NOMO-1 treated with dmso at 0.1 percent for 144 hours (cell line): ENCODE results near the gene PDIA6.

ENCODE experiments used
- DNase-seq: peaks from one replicate; lab custom pipeline; 2025; ENCODE audit not compliant: unreplicated experiment; lab: John Stamatoyannopoulos, UW

PDIA6 gene

GRCh38 chr2:10765461-10765860 lies 47.1 kb downstream of the PDIA6 start:
- DNase-seq, result no peak

- DNase-seq, result no peak
These were observed 47.7 kb downstream of the PDIA6 start for GRCh38 chr2:10764896-10765295.

DNA sequence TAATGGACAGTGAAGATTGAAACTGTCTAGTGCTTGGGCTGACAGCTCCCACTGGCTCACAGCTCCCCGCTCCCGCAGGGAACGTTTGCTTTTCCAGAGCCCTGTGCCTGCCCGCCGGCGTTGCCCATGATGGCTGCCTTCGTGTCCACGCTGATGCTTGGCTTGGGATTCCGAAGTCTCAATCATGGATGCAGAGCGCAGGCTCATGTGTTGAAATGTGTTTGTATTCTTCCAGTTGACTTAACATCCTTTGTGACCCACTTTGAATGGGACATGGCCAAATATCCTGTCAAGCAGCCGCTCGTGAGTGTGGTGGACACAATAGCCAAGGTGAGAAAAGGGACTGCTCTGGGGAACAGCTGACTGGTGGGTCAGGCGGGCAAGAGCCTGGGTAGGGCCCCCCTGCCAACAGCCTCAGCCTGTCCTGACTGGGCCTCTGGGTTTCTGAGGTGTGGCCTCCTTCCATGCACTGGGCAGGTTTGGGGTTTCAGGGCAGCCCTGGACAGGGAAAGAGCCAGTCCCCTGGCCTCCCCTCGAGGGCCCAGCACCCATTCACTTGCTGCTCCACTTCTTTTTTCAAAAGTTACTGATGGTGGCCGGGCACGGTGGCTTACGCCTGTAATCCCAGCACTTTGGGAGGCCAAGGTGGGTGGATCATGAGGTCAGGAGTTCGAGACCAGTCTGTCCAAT lies 48.3 kb downstream of the PDIA6 start:
- DNase-seq, result no peak

GRCh38 chr2:10763461-10763800 lies 49.2 kb downstream of the PDIA6 start:
- no peak for DNase-seq

DNA sequence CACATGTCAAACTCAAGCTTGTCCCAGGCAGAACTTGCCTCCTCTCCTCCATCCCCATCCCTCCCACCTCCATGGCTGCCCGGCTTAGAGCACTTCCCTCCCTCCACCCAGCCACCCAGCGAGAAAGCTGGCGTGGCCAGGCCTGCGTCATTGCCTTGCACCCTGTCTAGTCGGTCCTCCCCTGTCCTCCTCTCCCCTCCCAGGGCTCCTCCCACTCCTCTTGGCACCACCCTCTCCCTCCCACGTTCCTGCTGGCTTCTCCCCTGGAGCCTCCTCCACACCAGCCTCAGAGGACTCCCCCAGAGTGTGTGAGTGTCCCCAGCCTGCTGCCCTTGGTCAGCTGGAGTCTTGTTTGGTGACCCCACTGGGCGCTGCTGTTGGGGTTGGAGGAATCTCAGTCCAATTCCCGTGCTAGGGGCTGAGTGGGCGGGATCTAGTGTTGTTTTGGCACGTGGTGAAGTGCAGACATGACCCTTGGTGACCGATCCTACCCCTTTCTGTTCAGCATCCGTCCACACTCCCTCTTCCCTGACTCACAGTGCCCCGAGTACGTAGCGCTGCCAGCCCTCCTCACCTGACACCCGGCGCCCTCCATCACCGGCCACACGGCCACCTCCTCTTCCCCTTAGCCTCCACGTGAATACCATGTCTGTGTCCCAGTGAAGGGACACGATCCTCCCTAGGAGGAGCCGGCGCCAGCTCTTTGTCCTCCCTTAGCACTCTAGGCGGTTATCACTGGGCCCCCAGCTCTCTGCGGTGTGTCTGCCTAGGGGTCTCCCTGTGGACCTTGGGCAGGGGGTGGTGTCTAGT lies 49.7 kb downstream of the PDIA6 start:
- DNase-seq, result no peak

GRCh38 chr2:10761591-10761990 lies 51.0 kb downstream of the PDIA6 start:
- DNase-seq, result no peak

- DNase-seq, result no peak
These were observed 51.6 kb downstream of the PDIA6 start for GRCh38 chr2:10760794-10761504.

- no peak for DNase-seq
These were observed 53.4 kb downstream of the PDIA6 start for GRCh38 chr2:10759151-10759714.

GRCh38 chr2:10757814-10758286 lies 54.7 kb downstream of the PDIA6 start:
- DNase-seq, result no peak

DNA sequence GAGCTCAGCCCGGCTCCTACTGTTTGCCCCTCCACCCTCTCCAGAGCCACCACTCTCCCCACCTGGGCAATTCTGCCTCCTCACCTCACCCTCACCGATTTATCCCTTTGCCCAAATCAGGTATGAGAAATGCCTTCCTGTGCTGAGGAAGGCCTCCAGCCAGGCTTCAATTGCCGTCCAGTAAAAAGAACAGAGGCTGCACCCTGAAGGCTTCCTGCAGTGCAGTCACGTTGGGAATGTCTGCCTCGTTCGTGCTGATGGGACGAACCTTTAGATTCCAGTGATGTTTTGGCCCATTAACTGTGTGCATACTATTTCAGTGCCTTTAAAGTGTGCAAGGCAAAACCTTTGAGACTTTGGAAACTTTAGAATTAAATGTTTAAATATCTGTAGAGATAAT lies 57.0 kb downstream of the PDIA6 start:
- no peak for DNase-seq

DNA sequence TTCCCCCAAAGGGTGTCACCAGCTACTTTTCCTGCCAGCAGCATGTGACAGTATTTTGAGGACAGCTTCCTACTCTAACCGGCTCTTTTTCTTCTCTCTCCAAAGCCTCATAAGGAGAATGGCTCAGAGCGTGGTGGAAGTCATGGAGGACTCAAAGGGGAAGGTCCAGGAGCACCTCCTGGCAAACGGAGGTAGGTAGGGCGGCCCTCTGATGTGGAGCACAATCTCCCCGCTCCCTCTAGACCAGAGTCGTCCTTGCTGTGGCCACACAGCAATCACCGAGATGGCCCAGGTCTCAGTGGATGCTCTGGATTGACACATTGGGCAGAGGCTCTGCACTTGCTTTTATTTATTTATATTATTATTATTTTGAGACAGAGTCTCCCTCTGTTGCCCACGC lies 58.7 kb downstream of the PDIA6 start:
- DNase-seq, result no peak

DNA sequence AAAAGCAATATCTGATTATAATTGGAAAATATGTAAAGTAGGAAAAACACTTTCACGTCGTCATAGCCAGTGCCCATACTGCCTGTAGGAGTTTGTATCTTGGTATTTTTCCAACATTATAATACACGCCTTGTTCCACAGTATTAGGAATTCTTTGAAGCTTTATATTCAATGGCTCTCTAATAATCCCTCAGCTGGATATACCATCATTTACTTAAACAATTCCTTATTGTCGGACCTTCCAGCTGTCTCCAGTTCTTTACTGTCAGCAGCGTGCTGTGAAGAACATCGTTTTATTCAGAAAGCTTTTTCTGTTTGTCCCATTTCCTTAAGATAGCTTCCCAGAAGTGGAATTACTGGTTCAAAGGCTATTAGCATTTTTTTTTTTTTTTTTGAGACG lies 59.4 kb downstream of the PDIA6 start:
- no peak for DNase-seq

DNA sequence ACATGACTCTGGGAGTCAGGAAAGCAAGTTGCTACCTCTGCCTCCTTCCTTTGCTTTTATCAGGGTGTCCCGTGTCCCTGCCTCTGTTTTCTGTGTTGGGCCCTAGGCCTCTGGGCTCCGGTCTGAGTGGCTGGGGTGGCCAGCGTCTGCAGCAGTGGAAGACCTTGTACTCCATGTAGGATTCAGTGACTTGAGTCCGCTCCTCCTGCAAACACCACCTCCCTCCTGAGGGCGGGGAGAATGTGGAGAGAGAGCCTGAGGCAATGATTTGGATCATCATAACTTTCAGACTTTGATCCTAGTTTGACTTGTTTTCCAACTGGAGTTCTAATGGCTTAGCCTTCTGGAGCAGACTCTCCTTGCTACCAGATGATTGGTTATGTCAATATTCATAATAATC lies 60.3 kb downstream of the PDIA6 start:
- no peak for DNase-seq

GRCh38 chr2:10750610-10751009 lies 62.0 kb downstream of the PDIA6 start:
- DNase-seq, result peak; percentile 38

DNA sequence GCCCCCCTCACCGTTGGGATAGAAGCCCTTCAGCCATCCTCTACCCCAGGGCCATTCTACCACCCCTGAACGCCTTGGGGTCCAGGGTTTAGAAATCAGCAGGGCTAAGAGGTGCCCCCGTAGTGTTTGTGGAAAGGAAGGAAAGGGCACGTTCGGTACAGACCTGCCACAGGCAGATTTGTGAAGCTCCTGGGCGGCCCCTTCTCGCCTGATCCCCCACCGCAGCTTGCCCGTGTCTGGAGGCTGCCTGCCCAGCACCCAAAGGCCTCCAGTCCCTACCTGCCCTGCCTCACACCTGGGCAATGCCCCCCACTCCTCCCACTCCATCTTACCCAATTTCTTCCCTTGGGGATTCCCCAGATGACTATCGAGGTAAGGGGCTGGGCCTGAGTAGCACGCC lies 69.9 kb downstream of the PDIA6 start:
- DNase-seq, result no peak

DNA sequence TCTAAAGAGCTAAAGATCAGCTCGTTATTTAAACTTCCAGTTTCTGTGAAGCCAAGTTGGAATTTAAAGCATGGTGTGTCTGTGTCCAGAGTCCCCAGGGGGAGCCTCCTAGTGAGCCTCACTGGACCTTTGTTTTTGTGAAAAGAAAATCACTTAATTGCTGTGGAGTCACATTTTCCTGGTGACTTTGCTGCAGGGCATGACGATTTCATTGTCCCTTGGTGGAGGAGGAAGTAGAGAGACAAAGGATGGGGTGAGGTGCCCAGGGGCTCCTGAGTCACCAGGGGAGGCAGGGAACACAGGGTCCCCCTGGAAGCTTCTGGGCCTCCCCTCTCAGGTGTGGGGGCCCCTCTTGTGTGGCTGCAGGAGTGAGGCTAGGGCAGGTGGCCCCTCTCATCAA lies 71.4 kb downstream of the PDIA6 start:
- DNase-seq, result peak; percentile 14

- no peak for DNase-seq
These were observed 72.4 kb downstream of the PDIA6 start for GRCh38 chr2:10740226-10740625.

GRCh38 chr2:10738192-10738591 lies 74.4 kb downstream of the PDIA6 start:
- no peak for DNase-seq

- no peak for DNase-seq
These were observed 78.6 kb downstream of the PDIA6 start for GRCh38 chr2:10733980-10734379.

GRCh38 chr2:10733566-10733925 lies 79.0 kb downstream of the PDIA6 start:
- DNase-seq, result no peak
